Activated CD4-positive, alpha-beta T cell treated with anti-CD3 and anti-CD28 coated beads for 4 hours (primary cell): Measurements from ENCODE around the gene ARPC1A.
"Not testable (repeated sequence)": the region's sequence is repeated elsewhere in the genome, so short reads cannot be mapped to it uniquely, and the experiment has no call there.

Source experiments
- DNase-seq, 2 donors: peaks; one replicate each; pipeline ENCODE4 v3.0.0-alpha.2; 2020

Gene ARPC1A

DNA sequence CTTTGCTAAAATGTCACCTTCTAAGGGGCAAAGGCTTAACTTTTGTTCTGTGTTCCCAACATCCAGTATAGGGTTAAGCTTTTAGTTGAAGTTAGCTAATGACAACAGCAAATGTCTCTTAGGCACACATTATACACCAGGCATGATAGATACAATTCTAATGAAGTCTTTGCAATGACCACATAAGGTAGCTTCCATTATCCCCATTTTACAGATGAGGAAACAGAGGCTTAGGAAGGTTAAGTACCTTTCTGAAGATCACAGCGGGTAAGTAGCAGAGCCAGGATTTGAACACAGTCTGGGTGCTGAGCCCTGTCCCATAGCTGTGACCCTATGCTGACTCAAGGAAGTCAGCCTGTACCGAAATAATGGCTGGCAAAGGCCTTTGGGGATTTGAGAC is 84.9 kb downstream of the ARPC1A start:
- DNase-seq: no peak

DNA sequence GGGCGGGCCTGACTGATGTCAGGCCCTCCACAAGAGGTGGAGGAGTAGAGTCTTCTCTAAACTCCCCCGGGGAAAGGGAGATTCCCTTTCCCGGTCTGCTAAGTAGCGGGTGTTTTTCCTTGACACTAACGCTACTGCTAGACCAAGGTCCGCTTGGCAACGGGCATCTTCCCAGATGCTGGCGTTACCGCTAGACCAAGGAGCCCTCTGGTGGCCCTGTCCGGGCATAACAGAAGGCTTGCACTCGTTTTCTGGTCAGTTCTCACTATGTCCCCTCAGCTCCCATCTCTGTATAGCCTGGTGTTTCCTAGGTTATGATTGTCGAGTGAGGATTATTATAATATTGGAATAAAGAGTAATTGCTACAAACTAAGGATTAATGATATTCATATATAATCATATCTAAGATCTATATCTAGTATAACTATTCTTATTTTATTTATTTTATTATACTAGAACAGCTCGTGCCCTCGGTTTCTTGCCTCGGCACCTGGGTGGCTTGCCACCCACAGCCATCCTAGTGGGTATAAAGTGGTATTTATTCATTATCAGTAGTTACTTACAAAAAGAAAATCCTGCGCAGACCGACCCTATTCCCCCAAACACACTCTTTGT is 89.9 kb downstream of the ARPC1A start:
- DNase-seq: not testable (repeated sequence)
